ENCODE results near the gene C9orf50.

The C9orf50 gene

GRCh38 chr9:129566563-129567266 is 54.2 kb downstream of the C9orf50 start:
- no peak for DNase-seq (ENCODE audit: low spot score)
- TF ChIP-seq CTCF (IDR thresholded peaks at IDR 0.05; ENCODE audit: extremely low read depth, missing control alignments) = no peak

DNA sequence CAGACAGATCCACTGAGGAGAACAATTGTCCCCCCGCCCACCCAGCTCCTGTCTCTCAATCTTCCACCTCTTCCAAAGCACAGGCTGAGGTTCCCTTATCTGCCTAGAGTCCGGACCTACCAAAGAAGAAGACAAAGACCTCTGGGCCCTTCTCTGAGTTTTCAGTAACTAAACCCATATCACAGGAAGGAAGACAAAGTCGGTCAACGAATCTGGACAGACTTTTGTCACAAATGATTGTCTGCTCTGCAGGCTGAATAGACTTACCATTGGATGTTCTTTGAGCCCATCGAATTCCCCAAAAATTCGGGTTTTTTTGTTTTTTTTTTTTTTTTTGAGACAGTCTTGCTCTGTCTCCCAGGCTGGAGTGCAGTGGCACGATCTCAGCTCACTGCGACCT is 58.0 kb downstream of the C9orf50 start:
- no peak for TF ChIP-seq CTCF (IDR thresholded peaks at IDR 0.05; ENCODE audit: extremely low read depth, missing control alignments)
- no peak for DNase-seq (ENCODE audit: low spot score)

GRCh38 chr9:129562514-129562913 is 58.4 kb downstream of the C9orf50 start:
- TF ChIP-seq CTCF (IDR thresholded peaks at IDR 0.05; ENCODE audit: extremely low read depth, missing control alignments) = no peak
- no peak for DNase-seq (ENCODE audit: low spot score)
